HCT116 (cell line): ENCODE data around the gene ALKBH7. TPM values are rescaled to one million over a fixed set of nuclear protein-coding genes. Genes with fewer than 3 reads are reported as not detected.

Experiments used
- ATAC-seq: fragments of 200-7000 bp; cut with Tn5 transposase; 2 replicates; pipeline ENCODE4 v1.9.1; 2020; ENCODE audit warnings: mild to moderate bottlenecking, moderate library complexity
- BruUV-seq: library from RNA; stranded (reverse); fragments of 400-500 nt; replicated peaks from 2 replicates; lab custom pipeline; 2021; lab: Mats Ljungman, UMichigan
- CTCF ChIA-PET: fragments of 300-600 bp; sonication (Branson Sonifier 250); formaldehyde crosslinking; loops from one replicate; lab custom pipeline; 2021; ENCODE audit warnings: antibody characterized with exemption; lab: Charles Lee
- POLR2A ChIA-PET: fragments of 300-600, 350-600 bp; sonication (Branson Sonifier 250); formaldehyde crosslinking; loops from one replicate; lab custom pipeline; 2021; ENCODE audit warnings: antibody characterized with exemption; lab: Charles Lee
- RAD21 ChIA-PET, 2 experiments: fragments of 300-600 bp; sonication (Branson Sonifier 250); formaldehyde crosslinking; loops; one replicate each; lab custom pipeline; 2023; ENCODE audit warnings: low total read pairs in 2 of 2; ENCODE audit not compliant: uncharacterized antibody in 2 of 2, unreplicated experiment in 2 of 2, low non-redundant PET in 1 of 2; lab: Charles Lee
- DNase-seq: peaks from one replicate; pipeline ENCODE4 v3.0.0-alpha.2; 2010; ENCODE audit warnings: low read depth, low spot score
- H2AFZ ChIP-seq: fragments of 200-600 bp; shearing (Covaris generic), sonication (generic); 2 replicates; pipeline ENCODE4 v1.6.1; 2017; ENCODE audit warnings: low read depth, mixed run types, mixed read lengths, antibody characterized with exemption, low read length; ENCODE audit not compliant: poor library complexity, severe bottlenecking
- H3K27ac ChIP-seq: 2 replicates; pipeline ENCODE4 v1.5.1; 2012; ENCODE audit warnings: low read depth, low read length
- H3K27me3 ChIP-seq: fragments of 200-600 bp; sonication (generic); 2 replicates; pipeline ENCODE4 v1.6.1; 2016; ENCODE audit warnings: mixed run types, low read length, mixed read lengths; ENCODE audit not compliant: insufficient read depth
- H3K36me3 ChIP-seq, 2 experiments: fragments of 200-500 bp in 1 of 2; fragments of 200-600 bp in 1 of 2; sonication (Bioruptor generic) in 1 of 2; sonication (generic) in 1 of 2; 2 replicates each; pipeline versions ENCODE4 v1.5.1 to v1.6.1; 2014 to 2016; ENCODE audit warnings: low read length in 2 of 2, inconsistent platforms in 1 of 2, mixed read lengths in 1 of 2, mixed run types in 1 of 2; ENCODE audit not compliant: insufficient read depth in 2 of 2, control insufficient read depth in 1 of 2
- H3K4me1 ChIP-seq, 2 experiments: fragments of 200-600 bp in 1 of 2; sonication (generic) in 1 of 2; 2 replicates each; pipeline versions ENCODE4 v1.5.1 to v1.6.1; 2012 to 2017; ENCODE audit warnings: low read length in 2 of 2, inconsistent platforms in 1 of 2, mild to moderate bottlenecking in 1 of 2, mixed read lengths in 1 of 2, mixed run types in 1 of 2, moderate library complexity in 1 of 2; ENCODE audit not compliant: insufficient read depth in 2 of 2, control insufficient read depth in 1 of 2
- H3K4me2 ChIP-seq: fragments of 200-600 bp; sonication (generic); 2 replicates; pipeline ENCODE4 v1.6.1; 2017; ENCODE audit warnings: mixed run types, low read length, mixed read lengths
- H3K4me3 ChIP-seq, 2 experiments: fragments of 200-600 bp in 1 of 2; sonication (generic) in 1 of 2; replicated peaks in 1 of 2; 2 replicates each; pipeline ENCODE4 v1.5.1; 2011 to 2016; ENCODE audit warnings: low read length in 2 of 2, control low read depth in 1 of 2, low read depth in 1 of 2, mild to moderate bottlenecking in 1 of 2, mixed read lengths in 1 of 2, mixed run types in 1 of 2
- H3K79me2 ChIP-seq: fragments of 200-600 bp; sonication (generic); 2 replicates; pipeline ENCODE4 v1.6.1; 2017; ENCODE audit warnings: mild to moderate bottlenecking, mixed run types, low read length, moderate library complexity, mixed read lengths; ENCODE audit not compliant: insufficient read depth
- H3K9ac ChIP-seq: fragments of 200-600 bp; sonication (generic); 2 replicates; pipeline ENCODE4 v1.6.1; 2016; ENCODE audit warnings: low read length, mixed read lengths
- H3K9me2 ChIP-seq: fragments of 200-600 bp; sonication (generic), shearing (Covaris generic); 2 replicates; pipeline ENCODE4 v1.6.1; 2017; ENCODE audit warnings: mixed run types, mild to moderate bottlenecking, moderate library complexity; ENCODE audit not compliant: insufficient read depth
- H3K9me3 ChIP-seq, 2 experiments: fragments of 200-500 bp in 1 of 2; fragments of 200-600 bp in 1 of 2; sonication (Bioruptor generic) in 1 of 2; sonication (generic) in 1 of 2; 2 replicates each; pipeline ENCODE4 v1.6.1; 2014 to 2017; ENCODE audit warnings: low read length in 2 of 2, mixed read lengths in 2 of 2, inconsistent platforms in 1 of 2, low read depth in 1 of 2, mild to moderate bottlenecking in 1 of 2, mixed run types in 1 of 2, moderate library complexity in 1 of 2; ENCODE audit not compliant: control insufficient read depth in 1 of 2, insufficient read depth in 1 of 2
- H4K20me1 ChIP-seq: fragments of 200-600 bp; sonication (generic), shearing (Covaris generic); 2 replicates; pipeline ENCODE4 v1.6.1; 2017; ENCODE audit warnings: mixed run types, mild to moderate bottlenecking, moderate library complexity; ENCODE audit not compliant: insufficient read depth
- CEBPB ChIP-seq: IDR thresholded peaks from 2 replicates; pipeline ENCODE4 v1.6.1; 2012; ENCODE audit warnings: low read depth
- CTCF ChIP-seq, 3 experiments: fragments of 200-600 bp in 1 of 3; sonication (generic) in 1 of 3; IDR thresholded peaks in 2 of 3; conservative IDR thresholded peaks in 1 of 3; 2 replicates each; pipeline ENCODE4 v1.5.1; 2012 to 2017; ENCODE audit warnings: low read depth in 2 of 3, low read length in 2 of 3, antibody characterized with exemption in 1 of 3, borderline replicate concordance in 1 of 3, control low read depth in 1 of 3, mild to moderate bottlenecking in 1 of 3, mixed read lengths in 1 of 3, mixed run types in 1 of 3, moderate library complexity in 1 of 3; ENCODE audit not compliant: insufficient read depth in 1 of 3
- EZH2phosphoT487 ChIP-seq: fragments of 200-600 bp; IDR thresholded peaks from 2 replicates; pipeline ENCODE4 v1.6.1; 2018; ENCODE audit warnings: antibody characterized with exemption, borderline replicate concordance
- JUND ChIP-seq: IDR thresholded peaks from 2 replicates; pipeline ENCODE4 v1.6.1; 2012
- ZBTB33 ChIP-seq: IDR thresholded peaks from 2 replicates; pipeline ENCODE4 v1.6.1; 2011; ENCODE audit warnings: mild to moderate bottlenecking, low read length, moderate library complexity; ENCODE audit not compliant: insufficient replicate concordance; ENCODE audit errors: extremely low read depth
- ZFX ChIP-seq: fragments of 450-650 bp; IDR thresholded peaks from 2 replicates; pipeline ENCODE4 v1.6.1; 2017
- intact Hi-C: fragments of 100-400 bp; cut with micrococcal nuclease; formaldehyde crosslinking; loops from 2 replicates; pipeline ENCODE4 v1.10.0; 2022
- total RNA-seq: library from RNA; stranded (reverse); gene quantifications from one replicate; pipeline ENCODE4 v1.2.1, GENCODE V29; 2021; ENCODE audit not compliant: unreplicated experiment

The ALKBH7 gene
- total RNA-seq, 1 experiment from 2014 or later, result 57.1 TPM

- Histone ChIP-seq H2AFZ (no peak overlapping the region), H3K27me3 (no peaks in the 10 kb centered on the region), H3K4me1 (peaks cover 5 to 16% of the 10 kb centered on the region in 2 experiments; a peak in 3 of 4 replicates), H3K9me3 (no peaks in the 10 kb centered on the region), H4K20me1 (no peaks in the 10 kb centered on the region), H3K79me2 (no peaks in the 10 kb centered on the region), H3K36me3 (peaks cover 0 to 2% of the 10 kb centered on the region in 2 experiments; a peak in 1 of 4 replicates), H3K4me3 (peak overlapping the region; percentile 49 to 54), H3K9me2 (no peaks in the 10 kb centered on the region), H3K27ac (peak overlapping the region; percentile 61), H3K9ac (peak overlapping the region; percentile 64), H3K4me2 (peak overlapping the region; percentile 78)
- POLR2A ChIA-PET, result interaction anchor here (0.6 to 1.4 kb wide), 4 partner anchors 14 to 263 kb away, joined by 3 to 9 read pairs (median 4); no protein-coding TSS in a partner anchor
- ATAC-seq (no peak), DNase-seq (no peak)
- intact Hi-C loops, result loop anchor here (5.0 kb wide), 1 partner anchor 364 kb away; the partner anchor contains the start of genes GPR108 and TRIP10
- BruUV-seq, result no TSS peak
- no peak for TF ChIP-seq EZH2phosphoT487
- TF ChIP-seq ZBTB33, result no peak
- TF ChIP-seq CEBPB, result no peak
- RAD21 ChIA-PET, result no interaction called here
- CTCF ChIA-PET, result interaction anchor here (1.9 kb wide), 1 partner anchor 248 kb away, joined by 6 read pairs; no protein-coding TSS in a partner anchor
Measured at GRCh38 chr19:6373813-6374108, 1.2 kb downstream of the ALKBH7 start.

GRCh38 chr19:6374161-6374709 lies 1.6 kb downstream of the ALKBH7 start:
- H3K9me2 ChIP-seq, result no peaks in the 10 kb centered on the region
- no peaks in the 10 kb centered on the region for H3K27me3 ChIP-seq
- TSS peak; percentile 47 for BruUV-seq
- H3K9me3 ChIP-seq, result no peaks in the 10 kb centered on the region
- ATAC-seq (no peak), DNase-seq (no peak)
- peak overlapping the region; percentile 61; the same call in 1 of the 2 replicates for H3K27ac ChIP-seq
- peak overlapping the region; percentile 78 for H3K4me2 ChIP-seq
- POLR2A ChIA-PET, result interaction anchor here (1.0 kb wide), 1 partner anchor 14 kb away, joined by 3 read pairs; no protein-coding TSS in a partner anchor
- CTCF ChIA-PET, result no interaction called here
- peak overlapping the region; percentile 64 for H3K9ac ChIP-seq
- H3K36me3 ChIP-seq, result peaks cover 0 to 3% of the 10 kb centered on the region in 2 experiments; a peak in 1 of 4 replicates
- no peaks in the 10 kb centered on the region for H4K20me1 ChIP-seq
- RAD21 ChIA-PET, result no interaction called here
- H2AFZ ChIP-seq, result no peak overlapping the region
- intact Hi-C loops, result loop anchor here (5.0 kb wide), 1 partner anchor 363 kb away; the partner anchor contains the start of genes GPR108 and TRIP10
- TF ChIP-seq ZFX, result no peak
- TF ChIP-seq CTCF (IDR thresholded peaks at IDR 0.05 in 2 of 3, conservative IDR thresholded peaks at IDR 0.05 in 1 of 3; ENCODE audit: borderline replicate concordance in 1 of 3, insufficient read depth in 1 of 3, low read depth in 2 of 3, low read length in 2 of 3), result no peak
- no peak for TF ChIP-seq JUND
- TF ChIP-seq, all 23 proteins: peak for 0
- Histone ChIP-seq H3K4me3 (peak overlapping the region in 1 of 2 experiments; percentile 54; a peak in 3 of 4 replicates), H3K4me1 (peaks cover 5 to 16% of the 10 kb centered on the region in 2 experiments; a peak in 3 of 4 replicates), H3K79me2 (no peaks in the 10 kb centered on the region)
